ENCODE results near the gene CNTNAP5.

Gene CNTNAP5

GRCh38 chr2:124810132-124810531 is 785.0 kb downstream of the CNTNAP5 start:
- no peak for DNase-seq
- Histone ChIP-seq H3K27me3 (no peaks in the 10 kb centered on the region), H3K9me3 (no peaks in the 10 kb centered on the region), H3K36me3 (no peaks in the 10 kb centered on the region), H3K4me3 (no peak overlapping the region), H3K27ac (no peak overlapping the region), H3K4me1 (no peaks in the 10 kb centered on the region)
- TF ChIP-seq CTCF (IDR thresholded peaks at IDR 0.05): no peak
- intact Hi-C loops (cut with DNase I; ENCODE audit: low total_unique reads): no loop called here

GRCh38 chr2:124814968-124815745 is 790.1 kb downstream of the CNTNAP5 start:
- Histone ChIP-seq H3K4me3 (no peak overlapping the region), H3K36me3 (no peaks in the 10 kb centered on the region), H3K27ac (no peak overlapping the region), H3K27me3 (no peaks in the 10 kb centered on the region), H3K4me1 (no peaks in the 10 kb centered on the region), H3K9me3 (no peaks in the 10 kb centered on the region)
- intact Hi-C loops (cut with DNase I; ENCODE audit: low total_unique reads): no loop called here
- no peak for DNase-seq
- no peak for TF ChIP-seq CTCF (IDR thresholded peaks at IDR 0.05)

GRCh38 chr2:124816007-124816406 is 790.9 kb downstream of the CNTNAP5 start:
- no peak for DNase-seq
- no peak overlapping the region for H3K27ac ChIP-seq
- H3K27me3 ChIP-seq: no peaks in the 10 kb centered on the region
- H3K4me1 ChIP-seq: no peaks in the 10 kb centered on the region
- H3K9me3 ChIP-seq: no peaks in the 10 kb centered on the region
- no peak for TF ChIP-seq CTCF (IDR thresholded peaks at IDR 0.05)
- H3K4me3 ChIP-seq: no peak overlapping the region
- H3K36me3 ChIP-seq: no peaks in the 10 kb centered on the region
- intact Hi-C loops (cut with DNase I; ENCODE audit: low total_unique reads): no loop called here

- intact Hi-C loops (cut with DNase I; ENCODE audit: low total_unique reads): no loop called here
- TF ChIP-seq CTCF (IDR thresholded peaks at IDR 0.05): no peak
Observed at GRCh38 chr2:124822516-124822915, 797.4 kb downstream of the CNTNAP5 start.

GRCh38 chr2:124824441-124824840 is 799.4 kb downstream of the CNTNAP5 start:
- Histone ChIP-seq H3K27ac (no peak overlapping the region), H3K4me1 (no peaks in the 10 kb centered on the region), H3K27me3 (no peaks in the 10 kb centered on the region), H3K9me3 (no peaks in the 10 kb centered on the region), H3K4me3 (no peak overlapping the region), H3K36me3 (no peaks in the 10 kb centered on the region)
- no peak for DNase-seq
- TF ChIP-seq CTCF (IDR thresholded peaks at IDR 0.05): no peak
- intact Hi-C loops (cut with DNase I; ENCODE audit: low total_unique reads): no loop called here

More at GRCh38 chr2:124822516-124822915, 797.4 kb downstream of the CNTNAP5 start:
- Histone ChIP-seq H3K4me3 (no peak overlapping the region), H3K4me1 (no peaks in the 10 kb centered on the region), H3K9me3 (no peaks in the 10 kb centered on the region), H3K27ac (no peak overlapping the region), H3K36me3 (no peaks in the 10 kb centered on the region), H3K27me3 (no peaks in the 10 kb centered on the region)
- DNase-seq: no peak

Data from tibial artery (tissue), 4 donors.